GM12878 (cell line): ENCODE data around the gene PAXX. TPM values are rescaled to one million over a fixed set of nuclear protein-coding genes. Genes with fewer than 3 reads are reported as not detected.

Experiments
- ATAC-seq: fragments of 200-7000 bp; cut with Tn5 transposase; 3 replicates; pipeline ENCODE4 v1.9.1; 2020; ENCODE audit warnings: mild to moderate bottlenecking, moderate library complexity
- BruUV-seq: library from RNA; stranded (reverse); fragments of 400-500 nt; replicated peaks from 2 replicates; lab custom pipeline; 2021; lab: Mats Ljungman, UMichigan
- CTCF ChIA-PET: fragments of 300-600 bp; sonication (Branson Sonifier 250); formaldehyde crosslinking; extraction: SDS; loops from one replicate; lab custom pipeline; 2021; ENCODE audit warnings: inconsistent platforms; lab: Yijun Ruan, JAX
- POLR2A ChIA-PET: fragments of 350-600 bp; formaldehyde crosslinking; extraction: SDS; loops from one replicate; lab custom pipeline; 2021; ENCODE audit warnings: inconsistent platforms; lab: Charles Lee
- RAD21 ChIA-PET: fragments of 300-600 bp; sonication (Branson Sonifier 250); formaldehyde crosslinking; loops from one replicate; lab custom pipeline; 2023; ENCODE audit warnings: antibody characterized with exemption; ENCODE audit not compliant: unreplicated experiment; lab: Charles Lee
- SMC1A ChIA-PET: fragments of 300-600 bp; sonication (Branson Sonifier 250); formaldehyde crosslinking; loops from one replicate; lab custom pipeline; 2023; ENCODE audit not compliant: unreplicated experiment, uncharacterized antibody; lab: Charles Lee
- DNase-seq: peaks from one replicate; pipeline ENCODE4 v3.0.0-alpha.2; 2011; ENCODE audit warnings: low read depth, low spot score
- FAIRE-seq: peaks from 3 replicates; lab custom pipeline; 2011; peaks lifted over from hg19 to GRCh38; lab: Jason Lieb, UNC
- H2AFZ ChIP-seq: 2 replicates; pipeline ENCODE4 v1.6.0; 2011; ENCODE audit warnings: low read depth, low read length, control low read depth; ENCODE audit not compliant: control insufficient read depth
- H3K27ac ChIP-seq: 2 replicates; pipeline ENCODE4 v1.5.1; 2011; ENCODE audit warnings: control low read depth; ENCODE audit not compliant: control insufficient read depth, insufficient read depth
- H3K27me3 ChIP-seq, 2 experiments: replicated peaks in 1 of 2; 2 replicates each; pipeline versions ENCODE4 v1.6.0 to v1.6.1; 2011; ENCODE audit warnings: low read length in 1 of 2; ENCODE audit not compliant: control insufficient read depth in 2 of 2, insufficient read depth in 2 of 2
- H3K36me3 ChIP-seq, 2 experiments: 2 replicates each; pipeline ENCODE4 v1.5.1; 2011; ENCODE audit warnings: low read length in 1 of 2; ENCODE audit not compliant: control insufficient read depth in 2 of 2, insufficient read depth in 2 of 2
- H3K4me1 ChIP-seq: 2 replicates; pipeline ENCODE4 v1.6.1; 2011; ENCODE audit warnings: mild to moderate bottlenecking, low read length, moderate library complexity, mixed read lengths; ENCODE audit not compliant: control insufficient read depth, insufficient read depth
- H3K4me2 ChIP-seq: 2 replicates; pipeline ENCODE4 v1.6.0; 2011; ENCODE audit warnings: control low read depth; ENCODE audit not compliant: control insufficient read depth, insufficient read depth
- H3K4me3 ChIP-seq: fragments of 200-600 bp; sonication (generic); 2 replicates; pipeline ENCODE4 v1.5.1; 2016
- H3K79me2 ChIP-seq: 2 replicates; pipeline ENCODE4 v1.6.0; 2011; ENCODE audit warnings: low read length; ENCODE audit not compliant: control insufficient read depth, insufficient read depth
- H3K9ac ChIP-seq: 2 replicates; pipeline ENCODE4 v1.8.0; 2011; ENCODE audit warnings: low read length, control low read depth, mixed read lengths; ENCODE audit not compliant: control insufficient read depth, insufficient read depth
- H3K9me3 ChIP-seq: replicated peaks from 3 replicates; pipeline ENCODE4 v1.5.1; 2011; ENCODE audit warnings: mild to moderate bottlenecking, low read length; ENCODE audit not compliant: control insufficient read depth, insufficient read depth
- H4K20me1 ChIP-seq: 2 replicates; pipeline ENCODE4 v1.6.0; 2011; ENCODE audit not compliant: control insufficient read depth, insufficient read depth
- BCL11A ChIP-seq: IDR thresholded peaks from 2 replicates; pipeline ENCODE4 v1.6.1; 2011; ENCODE audit warnings: low read depth, low read length
- BMI1 ChIP-seq: fragments of 450-650 bp; IDR thresholded peaks from 2 replicates; pipeline ENCODE4 v1.6.1; 2016; ENCODE audit warnings: mild to moderate bottlenecking, moderate library complexity, borderline replicate concordance
- EED ChIP-seq: sonication (generic); IDR thresholded peaks from 2 replicates; pipeline ENCODE4 v1.6.1; 2016; ENCODE audit warnings: antibody characterized with exemption, low read depth
- EP300 ChIP-seq, 2 experiments: fragments of 150-350 bp in 1 of 2; IDR thresholded peaks; 2 replicates each; pipeline ENCODE4 v1.6.1; 2011 to 2012; ENCODE audit warnings: low read depth in 2 of 2, low read length in 2 of 2, borderline replicate concordance in 1 of 2, improper control_type of control experiment in 1 of 2, inconsistent platforms in 1 of 2; ENCODE audit not compliant: control insufficient read depth in 1 of 2
- ETV6 ChIP-seq, 2 experiments: fragments of 450-650 bp in 1 of 2; IDR thresholded peaks in 1 of 2; conservative IDR thresholded peaks in 1 of 2; 2 replicates each; pipeline ENCODE4 v1.6.1; 2014; ENCODE audit warnings: antibody characterized with exemption in 1 of 2, borderline replicate concordance in 1 of 2, low read depth in 1 of 2, mild to moderate bottlenecking in 1 of 2, moderate library complexity in 1 of 2
- FOS ChIP-seq: IDR thresholded peaks from 3 replicates; pipeline ENCODE4 v1.6.1; 2011; ENCODE audit warnings: borderline replicate concordance; ENCODE audit not compliant: insufficient read length; ENCODE audit errors: extremely low read depth
- FOXM1 ChIP-seq: IDR thresholded peaks from 2 replicates; pipeline ENCODE4 v1.6.1; 2012; ENCODE audit warnings: low read depth, mild to moderate bottlenecking, inconsistent platforms, low read length, moderate library complexity
- HDGF ChIP-seq: fragments of 450-650 bp; IDR thresholded peaks from 2 replicates; pipeline ENCODE4 v1.6.1; 2016; ENCODE audit warnings: antibody characterized with exemption
- IKZF1 ChIP-seq: fragments of 450-650 bp; conservative IDR thresholded peaks from 2 replicates; pipeline ENCODE4 v1.6.1; 2017; ENCODE audit warnings: antibody characterized with exemption, mild to moderate bottlenecking
- IRF4 ChIP-seq: IDR thresholded peaks from 2 replicates; pipeline ENCODE4 v1.6.1; 2011; ENCODE audit warnings: low read depth, low read length
- JUND ChIP-seq: IDR thresholded peaks from 2 replicates; pipeline ENCODE4 v1.6.1; 2012; ENCODE audit warnings: low read depth, mild to moderate bottlenecking, low read length, improper control_type of control experiment, moderate library complexity
- SMARCA5 ChIP-seq: fragments of 450-650 bp; IDR thresholded peaks from 2 replicates; pipeline ENCODE4 v1.6.1; 2017; ENCODE audit warnings: mild to moderate bottlenecking
- TCF12 ChIP-seq: IDR thresholded peaks from 2 replicates; pipeline ENCODE4 v1.6.1; 2011; ENCODE audit warnings: low read depth, mild to moderate bottlenecking, low read length
- WGBS: methylation state at CpG from one replicate; pipeline ENCODE4 v1.1.6; 2016; ENCODE audit warnings: low lambda C conversion rate; ENCODE audit not compliant: insufficient replicate concordance, insufficient coverage; ENCODE audit errors: missing lambda C conversion rate; 5-methylcytosine and 5-hydroxymethylcytosine counted together
- in situ Hi-C: fragments of 300-500 bp; cut with MboI; formaldehyde crosslinking; loops from 9 replicates; pipeline ENCODE4 v1.14.3; 2018; ENCODE audit warnings: mixed read lengths
- intact Hi-C: fragments of 100-400 bp; cut with micrococcal nuclease; formaldehyde crosslinking; loops from one replicate; pipeline ENCODE4 v1.14.2; 2022; ENCODE audit not compliant: unreplicated experiment
- polyA plus RNA-seq, 11 experiments: library from polyadenylated mRNA; depleted of rRNA in 4 of 11; unstranded in 6 of 11; stranded (reverse) in 5 of 11; fragments of >200 nt; fragmentation: Nextera tagmentation in 4 of 11; fragmentation: Illumina TruSeq in 1 of 11; extraction: Ambion mirVana in 4 of 11; extraction: Trizol in 1 of 11; gene quantifications; 1 replicate in 1 of 11; 2 replicates in 10 of 11; pipeline versions ENCODE4 v1.2.1 to v1.2.3, GENCODE V29; 2011 to 2016; ENCODE audit warnings: inconsistent platforms in 2 of 11, missing spikeins in 2 of 11, low read depth in 1 of 11
- total RNA-seq, 4 experiments: library from RNA; depleted of rRNA in 3 of 4; stranded (reverse); fragments of >200 nt in 3 of 4; fragmentation: Illumina TruSeq in 1 of 4; extraction: Trizol in 1 of 4; gene quantifications; 2 replicates each; pipeline versions ENCODE4 v1.2.1 to v1.2.3, GENCODE V29; 2013 to 2021
- TF ChIP-seq, protein P1 (sequence below): fragments of 450-650 bp; IDR thresholded peaks from 2 replicates; pipeline ENCODE4 v1.6.1; 2017; ENCODE audit warnings: mild to moderate bottlenecking, low read depth, inconsistent platforms; ENCODE audit not compliant: poor library complexity, severe bottlenecking
- TF ChIP-seq, protein P2 (sequence below): fragments of 450-650 bp; IDR thresholded peaks from 2 replicates; pipeline ENCODE4 v1.6.1; 2016; ENCODE audit warnings: mild to moderate bottlenecking, moderate library complexity, borderline replicate concordance

The PAXX gene
- total and polyA plus RNA-seq, 10 of the 15 experiments (the other 5 are each of a cell fraction or from before 2014, with no cell fraction given) = 0.18 to 60.6 (median 29.5) TPM

DNA sequence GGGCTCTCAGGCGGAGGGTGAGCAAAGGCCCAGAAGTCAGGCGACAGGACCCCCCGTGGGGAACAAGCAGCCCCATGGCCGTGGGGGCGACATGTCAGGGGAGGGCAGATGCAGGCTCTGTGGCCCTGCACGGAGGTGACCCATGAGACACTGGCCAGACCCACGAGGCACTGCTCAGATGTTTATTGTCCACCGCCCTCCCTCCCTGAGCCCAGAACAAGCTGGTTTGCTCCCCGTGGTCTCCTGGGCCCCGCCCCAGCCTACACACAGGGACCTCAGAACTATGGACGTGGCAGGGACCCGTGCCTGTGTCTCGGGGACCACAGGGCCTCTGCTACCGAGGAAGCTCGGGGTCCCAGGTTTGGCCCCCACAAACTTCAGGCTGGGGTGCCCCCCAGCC, 37.8 kb downstream of the PAXX start:
- in situ Hi-C loops = no loop called here
- ATAC-seq (no peak), FAIRE-seq (no peak), DNase-seq (no peak)
- ChIA-PET POLR2A (interaction anchor here (0.5 to 1.0 kb wide), 4 partner anchors 11 to 303 kb away, joined by 3 to 5 read pairs (median 4); partner anchors contain the start of gene PAXX), SMC1A (interaction anchor here (0.8 to 2.1 kb wide), 4 partner anchors 38 to 82 kb away, joined by 3 to 14 read pairs (median 5); no protein-coding TSS in a partner anchor), RAD21 (interaction anchor here (0.8 to 2.1 kb wide), 9 partner anchors 17 to 264 kb away, joined by 3 to 23 read pairs (median 4); partner anchors contain the start of gene TRAF2), CTCF (interaction anchor here (0.6 to 4.7 kb wide), 43 partner anchors 9 to 303 kb away, joined by 3 to 65 read pairs (median 5); partner anchors contain the start of genes AJM1, C8G, CLIC3 and MAN1B1)
- TF ChIP-seq ETV6 (conservative IDR thresholded peaks at IDR 0.05 in 1 of 2, IDR thresholded peaks at IDR 0.05 in 1 of 2; ENCODE audit: borderline replicate concordance in 1 of 2, low read depth in 1 of 2) = no peak
- TF ChIP-seq SMARCA5 = no peak
- no peak for TF ChIP-seq JUND
- TF ChIP-seq EP300 (IDR thresholded peaks at IDR 0.05; ENCODE audit: borderline replicate concordance in 1 of 2, control insufficient read depth in 1 of 2, low read depth in 2 of 2, low read length in 2 of 2) = no peak
- TF ChIP-seq EED = no peak
- TF ChIP-seq, protein P1, sequence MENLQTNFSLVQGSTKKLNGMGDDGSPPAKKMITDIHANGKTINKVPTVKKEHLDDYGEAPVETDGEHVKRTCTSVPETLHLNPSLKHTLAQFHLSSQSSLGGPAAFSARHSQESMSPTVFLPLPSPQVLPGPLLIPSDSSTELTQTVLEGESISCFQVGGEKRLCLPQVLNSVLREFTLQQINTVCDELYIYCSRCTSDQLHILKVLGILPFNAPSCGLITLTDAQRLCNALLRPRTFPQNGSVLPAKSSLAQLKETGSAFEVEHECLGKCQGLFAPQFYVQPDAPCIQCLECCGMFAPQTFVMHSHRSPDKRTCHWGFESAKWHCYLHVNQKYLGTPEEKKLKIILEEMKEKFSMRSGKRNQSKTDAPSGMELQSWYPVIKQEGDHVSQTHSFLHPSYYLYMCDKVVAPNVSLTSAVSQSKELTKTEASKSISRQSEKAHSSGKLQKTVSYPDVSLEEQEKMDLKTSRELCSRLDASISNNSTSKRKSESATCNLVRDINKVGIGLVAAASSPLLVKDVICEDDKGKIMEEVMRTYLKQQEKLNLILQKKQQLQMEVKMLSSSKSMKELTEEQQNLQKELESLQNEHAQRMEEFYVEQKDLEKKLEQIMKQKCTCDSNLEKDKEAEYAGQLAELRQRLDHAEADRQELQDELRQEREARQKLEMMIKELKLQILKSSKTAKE = no peak
- TF ChIP-seq FOXM1 = no peak
- no peak for TF ChIP-seq FOS
- no peak for TF ChIP-seq HDGF
- TF ChIP-seq TCF12 = no peak
- TF ChIP-seq, protein P2, sequence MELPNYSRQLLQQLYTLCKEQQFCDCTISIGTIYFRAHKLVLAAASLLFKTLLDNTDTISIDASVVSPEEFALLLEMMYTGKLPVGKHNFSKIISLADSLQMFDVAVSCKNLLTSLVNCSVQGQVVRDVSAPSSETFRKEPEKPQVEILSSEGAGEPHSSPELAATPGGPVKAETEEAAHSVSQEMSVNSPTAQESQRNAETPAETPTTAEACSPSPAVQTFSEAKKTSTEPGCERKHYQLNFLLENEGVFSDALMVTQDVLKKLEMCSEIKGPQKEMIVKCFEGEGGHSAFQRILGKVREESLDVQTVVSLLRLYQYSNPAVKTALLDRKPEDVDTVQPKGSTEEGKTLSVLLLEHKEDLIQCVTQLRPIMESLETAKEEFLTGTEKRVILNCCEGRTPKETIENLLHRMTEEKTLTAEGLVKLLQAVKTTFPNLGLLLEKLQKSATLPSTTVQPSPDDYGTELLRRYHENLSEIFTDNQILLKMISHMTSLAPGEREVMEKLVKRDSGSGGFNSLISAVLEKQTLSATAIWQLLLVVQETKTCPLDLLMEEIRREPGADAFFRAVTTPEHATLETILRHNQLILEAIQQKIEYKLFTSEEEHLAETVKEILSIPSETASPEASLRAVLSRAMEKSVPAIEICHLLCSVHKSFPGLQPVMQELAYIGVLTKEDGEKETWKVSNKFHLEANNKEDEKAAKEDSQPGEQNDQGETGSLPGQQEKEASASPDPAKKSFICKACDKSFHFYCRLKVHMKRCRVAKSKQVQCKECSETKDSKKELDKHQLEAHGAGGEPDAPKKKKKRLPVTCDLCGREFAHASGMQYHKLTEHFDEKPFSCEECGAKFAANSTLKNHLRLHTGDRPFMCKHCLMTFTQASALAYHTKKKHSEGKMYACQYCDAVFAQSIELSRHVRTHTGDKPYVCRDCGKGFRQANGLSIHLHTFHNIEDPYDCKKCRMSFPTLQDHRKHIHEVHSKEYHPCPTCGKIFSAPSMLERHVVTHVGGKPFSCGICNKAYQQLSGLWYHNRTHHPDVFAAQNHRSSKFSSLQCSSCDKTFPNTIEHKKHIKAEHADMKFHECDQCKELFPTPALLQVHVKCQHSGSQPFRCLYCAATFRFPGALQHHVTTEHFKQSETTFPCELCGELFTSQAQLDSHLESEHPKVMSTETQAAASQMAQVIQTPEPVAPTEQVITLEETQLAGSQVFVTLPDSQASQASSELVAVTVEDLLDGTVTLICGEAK = no peak
- TF ChIP-seq BCL11A = no peak
- no peak for TF ChIP-seq IRF4
- TF ChIP-seq BMI1 = no peak
- no peak for TF ChIP-seq IKZF1
- Histone ChIP-seq H3K27ac (no peak overlapping the region), H3K9ac (no peak overlapping the region), H3K4me1 (peaks cover 48% of the 10 kb centered on the region), H3K27me3 (peaks cover 0 to 2% of the 10 kb centered on the region in 2 experiments; a peak in 2 of 4 replicates), H3K9me3 (no peaks in the 10 kb centered on the region), H3K4me3 (no peak overlapping the region), H2AFZ (no peak overlapping the region), H3K36me3 (no peaks in the 10 kb centered on the region), H4K20me1 (no peaks in the 10 kb centered on the region), H3K4me2 (peak overlapping the region; percentile 30; the same call in 1 of the 2 replicates), H3K79me2 (no peaks in the 10 kb centered on the region)
- intact Hi-C loops = no loop called here
- BruUV-seq = no TSS peak
- WGBS = 5% methylated on average over 13 of the region's 15 CpGs
